K562 (cell line): ENCODE data around the gene NTRK1. TPM values are rescaled to one million over a fixed set of nuclear protein-coding genes. Genes with fewer than 3 reads are reported as not detected.

Experiments
- BCL6 ChIP-seq: fragments of 250-450 bp; sonication (Bioruptor Pico); IDR thresholded peaks from 2 replicates; pipeline ENCODE4 v1.4.0; 2020
- CBX5 ChIP-seq: IDR thresholded peaks from 2 replicates; pipeline ENCODE4 v1.6.1; 2014; ENCODE audit warnings: low read depth, borderline replicate concordance
- FOXJ3 ChIP-seq: sonication (generic); formaldehyde crosslinking; IDR thresholded peaks from 2 replicates; pipeline ENCODE4 v1.4.0; 2020; ENCODE audit warnings: mild to moderate bottlenecking, missing genetic modification reagents
- JUN ChIP-seq, 2 experiments: sonication (generic) in 1 of 2; formaldehyde crosslinking in 1 of 2; IDR thresholded peaks; 2 replicates each; pipeline versions ENCODE4 v1.6.1 to v1.8.0; 2012 to 2022; ENCODE audit warnings: borderline replicate concordance in 2 of 2, mild to moderate bottlenecking in 2 of 2, improper control_type of control experiment in 1 of 2, low read depth in 1 of 2, low read length in 1 of 2, missing genetic modification reagents in 1 of 2
- KLF1 ChIP-seq: fragments of 450-650 bp; IDR thresholded peaks from 2 replicates; pipeline ENCODE4 v1.6.1; 2016; ENCODE audit warnings: missing genetic modification characterization, missing compliant biosample characterization
- L3MBTL2 ChIP-seq: fragments of 450-650 bp; IDR thresholded peaks from 2 replicates; pipeline ENCODE4 v1.6.1; 2016; ENCODE audit warnings: mild to moderate bottlenecking, moderate library complexity
- MCM2 ChIP-seq: fragments of 450-650 bp; IDR thresholded peaks from 2 replicates; pipeline ENCODE4 v1.6.1; 2017; ENCODE audit warnings: low read depth, mild to moderate bottlenecking
- MEIS2 ChIP-seq: fragments of 450-650 bp; IDR thresholded peaks from 2 replicates; pipeline ENCODE4 v1.6.1; 2014; ENCODE audit warnings: mild to moderate bottlenecking; ENCODE audit not compliant: partially characterized antibody
- MYNN ChIP-seq, 2 experiments: sonication (generic); formaldehyde crosslinking in 1 of 2; IDR thresholded peaks; 2 replicates each; pipeline versions ENCODE4 v1.5.0 to v1.6.1; 2016 to 2020; ENCODE audit warnings: antibody characterized with exemption in 1 of 2, missing genetic modification reagents in 1 of 2
- NFRKB ChIP-seq: fragments of 450-650 bp; IDR thresholded peaks from 2 replicates; pipeline ENCODE4 v1.6.1; 2016; ENCODE audit warnings: low read depth
- ZNF76 ChIP-seq: fragments of 250-450 bp; sonication (Bioruptor Pico); IDR thresholded peaks from 2 replicates; pipeline ENCODE4 v1.4.0; 2020; ENCODE audit warnings: mild to moderate bottlenecking, moderate library complexity, borderline replicate concordance
- polyA plus RNA-seq, 8 experiments: library from polyadenylated mRNA; depleted of rRNA in 4 of 8; stranded (reverse) in 5 of 8; unstranded in 3 of 8; fragments of >200 nt; fragmentation: Nextera tagmentation in 2 of 8; fragmentation: Illumina TruSeq in 1 of 8; extraction: Ambion mirVana in 2 of 8; extraction: Trizol in 1 of 8; gene quantifications; 2 replicates each; pipeline versions ENCODE4 v1.2.1 to v1.2.3, GENCODE V29; 2011 to 2014; ENCODE audit warnings: inconsistent platforms in 1 of 8, missing spikeins in 1 of 8
- total RNA-seq, 7 experiments: library from RNA; depleted of rRNA in 6 of 7; stranded (reverse); fragments of >200 nt in 6 of 7; fragmentation: Illumina TruSeq in 2 of 7; extraction: Trizol in 2 of 7; gene quantifications; 2 replicates each; pipeline versions ENCODE4 v1.2.1 to v1.2.3, GENCODE V29; 2011 to 2021; ENCODE audit warnings: low replicate concordance in 1 of 7
- TF ChIP-seq, protein P1 (sequence below), 2 experiments: fragments of 450-650 bp; IDR thresholded peaks; 2 replicates each; pipeline ENCODE4 v1.6.1; 2018; ENCODE audit warnings: mild to moderate bottlenecking in 2 of 2, low read depth in 1 of 2; ENCODE audit not compliant: partially characterized antibody in 2 of 2
- TF ChIP-seq, protein P2 (sequence below): fragments of 450-650 bp; IDR thresholded peaks from 2 replicates; pipeline ENCODE4 v1.6.1; 2018; ENCODE audit not compliant: partially characterized antibody
- TF ChIP-seq, protein P3 (sequence below): sonication (generic); formaldehyde crosslinking; IDR thresholded peaks from 2 replicates; pipeline ENCODE4 v1.8.1; 2023; ENCODE audit warnings: missing genetic modification reagents, mild to moderate bottlenecking, borderline replicate concordance

The NTRK1 gene
- total and polyA plus RNA-seq, 9 of the 15 experiments (the other 6 are each of a cell fraction or from before 2014, with no cell fraction given) = 0.46 to 30.0 (median 7.9) TPM

DNA sequence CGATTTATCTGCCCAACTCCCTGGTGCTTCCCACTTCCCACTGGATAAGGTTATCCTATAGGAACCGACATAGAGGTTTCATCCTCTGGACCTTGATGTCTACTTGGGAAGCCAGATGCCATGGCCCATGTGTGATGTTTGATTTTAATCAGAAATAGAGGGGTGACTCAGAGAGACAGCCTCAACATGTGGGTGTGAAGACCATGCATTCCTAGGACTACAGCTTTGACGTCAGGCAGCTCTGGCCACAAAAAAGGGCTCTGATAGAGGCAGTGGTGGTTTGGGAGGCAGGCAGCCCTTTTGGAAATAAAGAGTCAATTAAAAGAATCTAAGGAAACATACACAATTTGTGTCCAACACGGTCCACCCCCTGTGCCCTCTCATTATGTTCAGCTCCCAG is 38.9 kb upstream of the NTRK1 start (continued):
- TF ChIP-seq, protein P1, sequence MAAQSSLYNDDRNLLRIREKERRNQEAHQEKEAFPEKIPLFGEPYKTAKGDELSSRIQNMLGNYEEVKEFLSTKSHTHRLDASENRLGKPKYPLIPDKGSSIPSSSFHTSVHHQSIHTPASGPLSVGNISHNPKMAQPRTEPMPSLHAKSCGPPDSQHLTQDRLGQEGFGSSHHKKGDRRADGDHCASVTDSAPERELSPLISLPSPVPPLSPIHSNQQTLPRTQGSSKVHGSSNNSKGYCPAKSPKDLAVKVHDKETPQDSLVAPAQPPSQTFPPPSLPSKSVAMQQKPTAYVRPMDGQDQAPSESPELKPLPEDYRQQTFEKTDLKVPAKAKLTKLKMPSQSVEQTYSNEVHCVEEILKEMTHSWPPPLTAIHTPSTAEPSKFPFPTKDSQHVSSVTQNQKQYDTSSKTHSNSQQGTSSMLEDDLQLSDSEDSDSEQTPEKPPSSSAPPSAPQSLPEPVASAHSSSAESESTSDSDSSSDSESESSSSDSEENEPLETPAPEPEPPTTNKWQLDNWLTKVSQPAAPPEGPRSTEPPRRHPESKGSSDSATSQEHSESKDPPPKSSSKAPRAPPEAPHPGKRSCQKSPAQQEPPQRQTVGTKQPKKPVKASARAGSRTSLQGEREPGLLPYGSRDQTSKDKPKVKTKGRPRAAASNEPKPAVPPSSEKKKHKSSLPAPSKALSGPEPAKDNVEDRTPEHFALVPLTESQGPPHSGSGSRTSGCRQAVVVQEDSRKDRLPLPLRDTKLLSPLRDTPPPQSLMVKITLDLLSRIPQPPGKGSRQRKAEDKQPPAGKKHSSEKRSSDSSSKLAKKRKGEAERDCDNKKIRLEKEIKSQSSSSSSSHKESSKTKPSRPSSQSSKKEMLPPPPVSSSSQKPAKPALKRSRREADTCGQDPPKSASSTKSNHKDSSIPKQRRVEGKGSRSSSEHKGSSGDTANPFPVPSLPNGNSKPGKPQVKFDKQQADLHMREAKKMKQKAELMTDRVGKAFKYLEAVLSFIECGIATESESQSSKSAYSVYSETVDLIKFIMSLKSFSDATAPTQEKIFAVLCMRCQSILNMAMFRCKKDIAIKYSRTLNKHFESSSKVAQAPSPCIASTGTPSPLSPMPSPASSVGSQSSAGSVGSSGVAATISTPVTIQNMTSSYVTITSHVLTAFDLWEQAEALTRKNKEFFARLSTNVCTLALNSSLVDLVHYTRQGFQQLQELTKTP (IDR thresholded peaks at IDR 0.05; ENCODE audit: low read depth in 1 of 2, partially characterized antibody in 2 of 2) = no peak
- TF ChIP-seq CBX5 (no peak), KLF1 (no peak), MEIS2 (no peak), MYNN (IDR thresholded peaks at IDR 0.05) (no peak), MYNN (CRISPR knock-in tag; IDR thresholded peaks at IDR 0.05) (no peak), BCL6 (CRISPR knock-in tag) (no peak), L3MBTL2 (peak; percentile 31; the same call in 1 of the 2 replicates), FOXJ3 (CRISPR knock-in tag) (no peak), ZNF76 (CRISPR knock-in tag) (no peak), JUN (IDR thresholded peaks at IDR 0.05; ENCODE audit: borderline replicate concordance, low read depth, low read length) (no peak), JUN (CRISPR knock-in tag; IDR thresholded peaks at IDR 0.05; ENCODE audit: borderline replicate concordance) (no peak), NFRKB (no peak), MCM2 (no peak)
- TF ChIP-seq, protein P2, sequence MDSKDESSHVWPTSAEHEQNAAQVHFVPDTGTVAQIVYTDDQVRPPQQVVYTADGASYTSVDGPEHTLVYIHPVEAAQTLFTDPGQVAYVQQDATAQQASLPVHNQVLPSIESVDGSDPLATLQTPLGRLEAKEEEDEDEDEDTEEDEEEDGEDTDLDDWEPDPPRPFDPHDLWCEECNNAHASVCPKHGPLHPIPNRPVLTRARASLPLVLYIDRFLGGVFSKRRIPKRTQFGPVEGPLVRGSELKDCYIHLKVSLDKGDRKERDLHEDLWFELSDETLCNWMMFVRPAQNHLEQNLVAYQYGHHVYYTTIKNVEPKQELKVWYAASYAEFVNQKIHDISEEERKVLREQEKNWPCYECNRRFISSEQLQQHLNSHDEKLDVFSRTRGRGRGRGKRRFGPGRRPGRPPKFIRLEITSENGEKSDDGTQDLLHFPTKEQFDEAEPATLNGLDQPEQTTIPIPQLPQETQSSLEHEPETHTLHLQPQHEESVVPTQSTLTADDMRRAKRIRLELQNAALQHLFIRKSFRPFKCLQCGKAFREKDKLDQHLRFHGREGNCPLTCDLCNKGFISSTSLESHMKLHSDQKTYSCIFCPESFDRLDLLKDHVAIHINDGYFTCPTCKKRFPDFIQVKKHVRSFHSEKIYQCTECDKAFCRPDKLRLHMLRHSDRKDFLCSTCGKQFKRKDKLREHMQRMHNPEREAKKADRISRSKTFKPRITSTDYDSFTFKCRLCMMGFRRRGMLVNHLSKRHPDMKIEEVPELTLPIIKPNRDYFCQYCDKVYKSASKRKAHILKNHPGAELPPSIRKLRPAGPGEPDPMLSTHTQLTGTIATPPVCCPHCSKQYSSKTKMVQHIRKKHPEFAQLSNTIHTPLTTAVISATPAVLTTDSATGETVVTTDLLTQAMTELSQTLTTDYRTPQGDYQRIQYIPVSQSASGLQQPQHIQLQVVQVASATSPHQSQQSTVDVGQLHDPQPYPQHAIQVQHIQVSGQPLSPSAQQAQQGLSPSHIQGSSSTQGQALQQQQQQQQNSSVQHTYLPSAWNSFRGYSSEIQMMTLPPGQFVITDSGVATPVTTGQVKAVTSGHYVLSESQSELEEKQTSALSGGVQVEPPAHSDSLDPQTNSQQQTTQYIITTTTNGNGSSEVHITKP = peak; percentile 40
- TF ChIP-seq, protein P3, sequence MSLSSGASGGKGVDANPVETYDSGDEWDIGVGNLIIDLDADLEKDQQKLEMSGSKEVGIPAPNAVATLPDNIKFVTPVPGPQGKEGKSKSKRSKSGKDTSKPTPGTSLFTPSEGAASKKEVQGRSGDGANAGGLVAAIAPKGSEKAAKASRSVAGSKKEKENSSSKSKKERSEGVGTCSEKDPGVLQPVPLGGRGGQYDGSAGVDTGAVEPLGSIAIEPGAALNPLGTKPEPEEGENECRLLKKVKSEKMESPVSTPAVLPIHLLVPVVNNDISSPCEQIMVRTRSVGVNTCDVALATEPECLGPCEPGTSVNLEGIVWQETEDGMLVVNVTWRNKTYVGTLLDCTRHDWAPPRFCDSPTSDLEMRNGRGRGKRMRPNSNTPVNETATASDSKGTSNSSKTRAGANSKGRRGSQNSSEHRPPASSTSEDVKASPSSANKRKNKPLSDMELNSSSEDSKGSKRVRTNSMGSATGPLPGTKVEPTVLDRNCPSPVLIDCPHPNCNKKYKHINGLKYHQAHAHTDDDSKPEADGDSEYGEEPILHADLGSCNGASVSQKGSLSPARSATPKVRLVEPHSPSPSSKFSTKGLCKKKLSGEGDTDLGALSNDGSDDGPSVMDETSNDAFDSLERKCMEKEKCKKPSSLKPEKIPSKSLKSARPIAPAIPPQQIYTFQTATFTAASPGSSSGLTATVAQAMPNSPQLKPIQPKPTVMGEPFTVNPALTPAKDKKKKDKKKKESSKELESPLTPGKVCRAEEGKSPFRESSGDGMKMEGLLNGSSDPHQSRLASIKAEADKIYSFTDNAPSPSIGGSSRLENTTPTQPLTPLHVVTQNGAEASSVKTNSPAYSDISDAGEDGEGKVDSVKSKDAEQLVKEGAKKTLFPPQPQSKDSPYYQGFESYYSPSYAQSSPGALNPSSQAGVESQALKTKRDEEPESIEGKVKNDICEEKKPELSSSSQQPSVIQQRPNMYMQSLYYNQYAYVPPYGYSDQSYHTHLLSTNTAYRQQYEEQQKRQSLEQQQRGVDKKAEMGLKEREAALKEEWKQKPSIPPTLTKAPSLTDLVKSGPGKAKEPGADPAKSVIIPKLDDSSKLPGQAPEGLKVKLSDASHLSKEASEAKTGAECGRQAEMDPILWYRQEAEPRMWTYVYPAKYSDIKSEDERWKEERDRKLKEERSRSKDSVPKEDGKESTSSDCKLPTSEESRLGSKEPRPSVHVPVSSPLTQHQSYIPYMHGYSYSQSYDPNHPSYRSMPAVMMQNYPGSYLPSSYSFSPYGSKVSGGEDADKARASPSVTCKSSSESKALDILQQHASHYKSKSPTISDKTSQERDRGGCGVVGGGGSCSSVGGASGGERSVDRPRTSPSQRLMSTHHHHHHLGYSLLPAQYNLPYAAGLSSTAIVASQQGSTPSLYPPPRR (CRISPR knock-in tag) = no peak
